Glutamatergic neuron (in vitro differentiated cells): Measurements from ENCODE around the gene PLVAP. TPM values are rescaled to one million over a fixed set of nuclear protein-coding genes. Genes with fewer than 3 reads are reported as not detected.

Experiments used
- DNase-seq: peaks from one replicate; pipeline ENCODE4 v3.0.0; 2022
- H3K27ac Mint-ChIP-seq: one replicate; pipeline ENCODE4 v1.8.0; 2020; ENCODE audit warnings: mild to moderate bottlenecking, mixed read lengths, inconsistent platforms; ENCODE audit not compliant: unreplicated experiment
- H3K27me3 Mint-ChIP-seq: one replicate; pipeline ENCODE4 v1.8.0; 2020; ENCODE audit warnings: mild to moderate bottlenecking, moderate library complexity, mixed read lengths, inconsistent platforms; ENCODE audit not compliant: unreplicated experiment
- H3K36me3 Mint-ChIP-seq: one replicate; pipeline ENCODE4 v1.8.0; 2020; ENCODE audit warnings: mild to moderate bottlenecking, mixed read lengths, inconsistent platforms; ENCODE audit not compliant: unreplicated experiment
- H3K4me1 Mint-ChIP-seq: one replicate; pipeline ENCODE4 v1.8.0; 2020; ENCODE audit warnings: mild to moderate bottlenecking, low read depth, mixed read lengths, inconsistent platforms; ENCODE audit not compliant: unreplicated experiment
- H3K4me3 Mint-ChIP-seq: one replicate; pipeline ENCODE4 v1.8.0; 2020; ENCODE audit warnings: mild to moderate bottlenecking, mixed read lengths, inconsistent platforms; ENCODE audit not compliant: unreplicated experiment
- H3K9me3 Mint-ChIP-seq: one replicate; pipeline ENCODE4 v1.8.0; 2020; ENCODE audit warnings: mild to moderate bottlenecking, moderate library complexity, mixed read lengths, inconsistent platforms; ENCODE audit not compliant: unreplicated experiment
- total RNA-seq: library from RNA; stranded (reverse); fragmentation: NEBNext Ultra II Directional; extraction: Animal tissue kit (Norgen Biotek cat#: 25700); gene quantifications from one replicate; pipeline ENCODE4 v1.2.1, GENCODE V29; 2021; ENCODE audit not compliant: unreplicated experiment
- TF ChIP-seq, protein P1 (sequence below): fragments of 200-600 bp; sonication (generic); IDR thresholded peaks from one replicate; pipeline ENCODE4 v1.5.0; 2021; ENCODE audit not compliant: partially characterized antibody, unreplicated experiment

The PLVAP gene
- total RNA-seq, 1 donor from 2014 or later, result not detected

DNA sequence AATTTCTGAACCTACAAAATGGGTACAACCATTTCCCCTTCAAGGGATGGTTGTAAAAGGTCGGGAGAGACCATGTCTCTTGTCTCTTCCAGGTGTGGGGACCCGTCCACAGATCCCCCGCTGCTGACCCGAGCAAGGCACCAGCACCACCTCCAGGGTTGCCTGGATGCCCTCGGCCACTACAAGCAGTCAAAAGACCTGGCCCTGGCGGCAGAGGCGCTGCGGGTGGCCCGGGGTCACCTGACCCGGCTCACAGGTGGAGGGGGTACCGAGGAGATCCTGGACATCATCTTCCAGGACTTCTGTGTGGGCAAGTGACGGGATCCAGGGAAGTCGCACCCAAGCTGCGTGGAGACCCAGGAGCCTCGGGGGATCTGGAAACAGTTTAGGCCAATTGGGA lies 35.8 kb downstream of the PLVAP start:
- peaks cover 3% of the 10 kb centered on the region for H3K27me3 Mint-ChIP-seq
- peaks cover 3% of the 10 kb centered on the region for H3K4me1 Mint-ChIP-seq
- DNase-seq, result no peak
- H3K4me3 Mint-ChIP-seq, result no peak overlapping the region
- H3K36me3 Mint-ChIP-seq, result no peaks in the 10 kb centered on the region
- TF ChIP-seq, protein P1, sequence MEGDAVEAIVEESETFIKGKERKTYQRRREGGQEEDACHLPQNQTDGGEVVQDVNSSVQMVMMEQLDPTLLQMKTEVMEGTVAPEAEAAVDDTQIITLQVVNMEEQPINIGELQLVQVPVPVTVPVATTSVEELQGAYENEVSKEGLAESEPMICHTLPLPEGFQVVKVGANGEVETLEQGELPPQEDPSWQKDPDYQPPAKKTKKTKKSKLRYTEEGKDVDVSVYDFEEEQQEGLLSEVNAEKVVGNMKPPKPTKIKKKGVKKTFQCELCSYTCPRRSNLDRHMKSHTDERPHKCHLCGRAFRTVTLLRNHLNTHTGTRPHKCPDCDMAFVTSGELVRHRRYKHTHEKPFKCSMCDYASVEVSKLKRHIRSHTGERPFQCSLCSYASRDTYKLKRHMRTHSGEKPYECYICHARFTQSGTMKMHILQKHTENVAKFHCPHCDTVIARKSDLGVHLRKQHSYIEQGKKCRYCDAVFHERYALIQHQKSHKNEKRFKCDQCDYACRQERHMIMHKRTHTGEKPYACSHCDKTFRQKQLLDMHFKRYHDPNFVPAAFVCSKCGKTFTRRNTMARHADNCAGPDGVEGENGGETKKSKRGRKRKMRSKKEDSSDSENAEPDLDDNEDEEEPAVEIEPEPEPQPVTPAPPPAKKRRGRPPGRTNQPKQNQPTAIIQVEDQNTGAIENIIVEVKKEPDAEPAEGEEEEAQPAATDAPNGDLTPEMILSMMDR, result no peak
- H3K27ac Mint-ChIP-seq, result no peak overlapping the region
- H3K9me3 Mint-ChIP-seq, result peaks cover 8% of the 10 kb centered on the region

DNA sequence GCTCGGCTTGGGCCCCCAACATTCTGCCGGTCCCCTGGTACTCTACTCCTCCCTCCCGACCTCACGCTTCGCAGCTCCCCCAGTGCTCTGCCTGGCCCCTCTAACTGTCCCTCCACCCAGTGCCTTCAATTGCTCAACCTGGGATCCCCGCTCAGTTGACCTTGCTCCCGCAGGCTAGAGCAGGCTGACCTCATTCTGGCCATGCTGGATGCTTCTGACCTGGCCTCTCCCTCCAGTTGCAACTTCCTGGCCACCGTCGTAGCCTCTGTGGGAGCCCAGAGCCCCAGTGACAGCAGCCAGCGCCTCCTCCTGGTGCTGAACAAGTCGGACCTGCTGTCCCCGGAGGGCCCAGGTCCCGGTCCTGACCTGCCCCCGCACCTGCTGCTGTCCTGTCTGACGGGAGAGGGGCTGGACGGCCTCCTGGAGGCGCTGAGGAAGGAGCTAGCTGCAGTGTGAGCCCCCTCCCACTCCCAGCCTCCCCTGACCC lies 36.2 kb downstream of the PLVAP start:
- peak; percentile 17 for DNase-seq
- H3K9me3 Mint-ChIP-seq, result peaks cover 8% of the 10 kb centered on the region
- H3K27ac Mint-ChIP-seq, result no peak overlapping the region
- TF ChIP-seq, protein P1, result no peak
- no peaks in the 10 kb centered on the region for H3K36me3 Mint-ChIP-seq
- H3K27me3 Mint-ChIP-seq, result peaks cover 5% of the 10 kb centered on the region
- H3K4me1 Mint-ChIP-seq, result peaks cover 3% of the 10 kb centered on the region
- no peak overlapping the region for H3K4me3 Mint-ChIP-seq

DNA sequence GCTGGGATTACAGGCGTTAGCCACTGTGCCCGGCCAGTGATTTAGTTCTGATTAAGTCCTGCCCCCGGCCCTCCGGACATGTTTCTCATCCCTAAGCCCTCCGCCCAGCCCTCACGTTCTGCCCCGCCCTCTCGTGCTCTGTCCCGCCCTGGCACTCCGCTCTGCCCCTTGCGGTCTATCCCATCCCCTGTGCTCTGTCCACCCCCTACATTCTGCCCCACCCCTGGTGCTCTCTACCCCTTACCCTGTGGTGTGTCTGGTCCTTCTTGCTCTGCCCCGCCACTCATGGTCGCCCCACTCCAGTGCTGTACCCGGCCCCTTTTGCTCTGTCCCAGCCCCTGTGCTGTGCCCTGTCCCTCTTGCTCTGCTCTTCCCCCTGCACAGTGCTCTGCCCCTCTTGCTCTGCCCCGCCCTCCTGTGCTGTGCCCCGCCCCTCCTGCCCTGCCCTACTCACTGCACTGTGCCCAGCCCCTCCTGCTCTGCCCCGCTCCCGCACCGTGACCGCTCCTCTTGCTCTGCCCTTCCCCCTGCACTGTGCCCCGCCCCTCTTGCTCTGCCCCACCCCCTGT lies 36.8 kb downstream of the PLVAP start:
- Mint-ChIP-seq H3K27ac (no peak overlapping the region), H3K27me3 (peaks cover 5% of the 10 kb centered on the region), H3K9me3 (peaks cover 8% of the 10 kb centered on the region), H3K4me1 (peaks cover 3% of the 10 kb centered on the region), H3K36me3 (no peaks in the 10 kb centered on the region), H3K4me3 (no peak overlapping the region)
- DNase-seq, result no peak
- TF ChIP-seq, protein P1, result no peak

DNA sequence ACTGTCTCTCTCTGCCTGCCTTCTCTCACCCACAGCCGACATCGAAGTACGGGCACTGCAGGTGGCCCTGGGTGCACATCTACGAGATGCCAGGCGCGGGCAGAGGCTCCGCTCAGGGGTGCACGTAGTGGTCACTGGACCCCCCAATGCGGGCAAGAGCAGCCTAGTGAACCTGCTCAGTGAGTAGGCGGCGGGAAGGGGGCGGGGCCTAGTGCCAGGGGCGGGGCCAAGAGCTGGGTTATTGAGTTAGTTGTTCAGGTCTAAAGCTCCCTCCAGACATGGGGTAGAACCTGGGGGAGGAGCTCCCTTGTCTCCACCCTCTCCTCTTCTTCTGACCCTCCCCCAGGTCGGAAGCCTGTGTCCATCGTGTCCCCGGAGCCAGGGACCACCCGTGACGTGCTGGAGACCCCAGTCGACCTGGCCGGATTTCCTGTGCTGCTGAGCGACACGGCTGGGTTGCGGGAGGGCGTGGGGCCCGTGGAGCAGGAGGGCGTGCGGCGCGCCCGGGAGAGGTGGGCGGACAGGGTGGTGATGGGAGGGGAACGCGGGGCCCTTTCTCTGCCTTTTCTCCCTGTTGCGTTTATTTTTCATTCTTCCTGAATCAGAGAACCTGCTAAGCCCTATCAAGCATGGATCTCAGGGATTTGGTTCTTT lies 37.9 kb downstream of the PLVAP start:
- Mint-ChIP-seq H3K36me3 (no peaks in the 10 kb centered on the region), H3K9me3 (peaks cover 11% of the 10 kb centered on the region), H3K4me1 (peaks cover 5% of the 10 kb centered on the region), H3K4me3 (no peak overlapping the region), H3K27ac (no peak overlapping the region), H3K27me3 (peaks cover 10% of the 10 kb centered on the region)
- DNase-seq, result no peak
- TF ChIP-seq, protein P1, result no peak

DNA sequence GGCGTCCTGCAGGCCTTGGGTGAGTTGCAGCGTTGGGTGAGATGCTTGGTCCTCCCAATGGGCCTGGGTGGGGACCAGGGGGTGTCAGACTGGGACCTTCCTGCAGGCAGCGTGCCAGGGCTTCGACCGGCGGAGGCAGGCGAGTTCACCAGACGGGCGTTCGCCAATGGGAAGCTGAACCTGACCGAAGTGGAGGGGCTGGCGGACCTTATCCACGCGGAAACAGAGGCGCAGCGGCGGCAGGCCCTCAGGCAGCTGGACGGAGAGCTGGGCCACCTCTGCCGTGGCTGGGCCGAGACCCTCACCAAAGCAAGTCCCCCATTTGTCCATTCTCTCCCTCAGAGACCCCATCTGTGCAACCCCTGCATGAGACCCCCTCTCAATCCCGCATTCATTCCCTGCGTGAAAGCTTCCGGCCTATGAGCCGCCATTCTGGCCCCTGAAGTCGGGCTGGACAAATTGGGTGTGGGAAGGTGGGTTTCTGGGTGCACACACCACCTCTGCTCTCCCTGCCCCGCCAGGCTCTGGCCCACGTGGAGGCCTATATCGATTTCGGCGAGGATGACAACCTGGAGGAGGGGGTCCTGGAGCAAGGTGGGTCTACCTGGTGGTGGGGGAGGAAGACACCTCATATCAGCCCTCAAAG lies 38.6 kb downstream of the PLVAP start:
- H3K4me3 Mint-ChIP-seq, result peak overlapping the region; percentile 99
- TF ChIP-seq, protein P1, result no peak
- no peak for DNase-seq
- H3K9me3 Mint-ChIP-seq, result peaks cover 13% of the 10 kb centered on the region
- no peaks in the 10 kb centered on the region for H3K36me3 Mint-ChIP-seq
- H3K27me3 Mint-ChIP-seq, result peaks cover 10% of the 10 kb centered on the region
- H3K27ac Mint-ChIP-seq, result no peak overlapping the region
- peaks cover 5% of the 10 kb centered on the region for H3K4me1 Mint-ChIP-seq
